Neural progenitor cell (in vitro differentiated cells): ENCODE measurements around the gene NLK. TPM values are rescaled to one million over a fixed set of nuclear protein-coding genes. Genes with fewer than 3 reads are reported as not detected.

Source experiments
- DNase-seq: peaks from one replicate; pipeline ENCODE4 v3.0.0-alpha.2; 2016; ENCODE audit warnings: low spot score
- H2AFZ ChIP-seq: fragments of 200-600 bp; sonication (generic); replicated peaks from 2 replicates; pipeline ENCODE4 v1.6.1; 2016; ENCODE audit warnings: antibody characterized with exemption
- H3F3A ChIP-seq: fragments of 200-600 bp; sonication (generic); 2 replicates; pipeline ENCODE4 v1.6.1; 2016; ENCODE audit warnings: antibody characterized with exemption, low read depth
- H3K27ac ChIP-seq: fragments of 200-600 bp; sonication (generic); 2 replicates; pipeline ENCODE4 v1.5.1; 2016; ENCODE audit warnings: mild to moderate bottlenecking
- H3K27me3 ChIP-seq: fragments of 200-600 bp; sonication (generic); 2 replicates; pipeline ENCODE4 v1.6.1; 2016; ENCODE audit warnings: mild to moderate bottlenecking, moderate library complexity
- H3K36me3 ChIP-seq: fragments of 200-600 bp; sonication (generic); 2 replicates; pipeline ENCODE4 v1.5.1; 2016
- H3K4me1 ChIP-seq: fragments of 200-600 bp; sonication (generic); 2 replicates; pipeline ENCODE4 v1.6.1; 2016; ENCODE audit warnings: mixed run types
- H3K4me2 ChIP-seq: fragments of 200-600 bp; sonication (generic); 2 replicates; pipeline ENCODE4 v1.6.1; 2016
- H3K4me3 ChIP-seq: fragments of 200-600 bp; sonication (generic); 2 replicates; pipeline ENCODE4 v1.5.1; 2016
- H3K79me2 ChIP-seq: fragments of 200-600 bp; sonication (generic); 2 replicates; pipeline ENCODE4 v1.6.1; 2016; ENCODE audit warnings: low read depth
- H3K9ac ChIP-seq: fragments of 200-600 bp; sonication (generic); 2 replicates; pipeline ENCODE4 v1.6.1; 2016
- H3K9me3 ChIP-seq: fragments of 200-600 bp; sonication (generic); 2 replicates; pipeline ENCODE4 v1.5.1; 2016; ENCODE audit warnings: low read depth
- H4K20me1 ChIP-seq: fragments of 200-600 bp; sonication (generic); 2 replicates; pipeline ENCODE4 v1.6.1; 2016; ENCODE audit warnings: low read depth
- H3K27ac Mint-ChIP-seq: 3 replicates; pipeline ENCODE4 v1.8.0; 2021; ENCODE audit warnings: mixed read lengths
- H3K27me3 Mint-ChIP-seq: 2 replicates; pipeline ENCODE4 v1.8.0; 2022; ENCODE audit warnings: low read depth, mild to moderate bottlenecking, inconsistent platforms, moderate library complexity, mixed read lengths; ENCODE audit not compliant: insufficient read depth
- H3K36me3 Mint-ChIP-seq: 3 replicates; pipeline ENCODE4 v1.8.0; 2021; ENCODE audit warnings: mixed read lengths
- H3K4me1 Mint-ChIP-seq: 3 replicates; pipeline ENCODE4 v1.8.0; 2021; ENCODE audit warnings: mixed read lengths
- H3K4me3 Mint-ChIP-seq: 3 replicates; pipeline ENCODE4 v1.8.0; 2021; ENCODE audit warnings: mild to moderate bottlenecking, moderate library complexity, mixed read lengths
- H3K9me3 Mint-ChIP-seq: 3 replicates; pipeline ENCODE4 v1.8.0; 2020; ENCODE audit warnings: mixed read lengths
- EZH2 ChIP-seq: fragments of 200-600 bp; sonication (generic); IDR thresholded peaks from 2 replicates; pipeline ENCODE4 v1.6.1; 2017; ENCODE audit warnings: antibody characterized with exemption, mild to moderate bottlenecking, moderate library complexity
- EZH2phosphoT487 ChIP-seq: fragments of 200-600 bp; sonication (generic); IDR thresholded peaks from 2 replicates; pipeline ENCODE4 v1.6.1; 2017; ENCODE audit warnings: antibody characterized with exemption
- small RNA-seq: library from RNA; depleted of rRNA; stranded (forward); fragments of <200 nt; gene quantifications from one replicate; pipeline ENCODE3, GENCODE V24; 2015
- total RNA-seq: library from RNA; depleted of rRNA; stranded (reverse); fragments of >200 nt; gene quantifications from 2 replicates; pipeline ENCODE4 v1.2.3, GENCODE V29; 2015; ENCODE audit warnings: low replicate concordance
- TF ChIP-seq, protein P1 (sequence below): fragments of 200-600 bp; sonication (generic); IDR thresholded peaks from 2 replicates; pipeline ENCODE4 v1.5.1; 2017; ENCODE audit warnings: antibody characterized with exemption, mild to moderate bottlenecking

The NLK gene
- total RNA-seq, 1 donor from 2014 or later: 61.7 TPM

DNA sequence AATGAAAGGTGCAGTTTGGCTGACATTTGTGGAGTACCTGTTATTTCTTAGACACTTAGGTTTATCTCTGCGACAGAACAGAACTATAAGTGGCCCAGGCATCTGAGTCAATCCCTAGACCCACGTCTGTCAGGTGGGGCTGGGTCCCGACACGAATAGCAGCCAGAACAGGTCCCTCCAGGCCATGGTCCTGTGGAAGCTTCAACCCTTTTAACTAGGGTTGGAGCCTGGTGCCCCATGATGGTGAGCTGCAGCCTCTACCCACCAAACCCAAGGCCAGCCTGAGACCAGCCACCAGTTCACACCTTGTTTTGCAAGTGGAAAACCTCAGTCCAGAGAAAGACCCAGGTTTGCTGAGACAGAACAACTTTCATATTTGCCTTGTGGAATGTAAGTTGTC, 202.0 kb downstream of the NLK start:
- no peaks in the 10 kb centered on the region for H3K9me3 ChIP-seq
- TF ChIP-seq EZH2: no peak
- no peak for TF ChIP-seq EZH2phosphoT487
- TF ChIP-seq, protein P1, sequence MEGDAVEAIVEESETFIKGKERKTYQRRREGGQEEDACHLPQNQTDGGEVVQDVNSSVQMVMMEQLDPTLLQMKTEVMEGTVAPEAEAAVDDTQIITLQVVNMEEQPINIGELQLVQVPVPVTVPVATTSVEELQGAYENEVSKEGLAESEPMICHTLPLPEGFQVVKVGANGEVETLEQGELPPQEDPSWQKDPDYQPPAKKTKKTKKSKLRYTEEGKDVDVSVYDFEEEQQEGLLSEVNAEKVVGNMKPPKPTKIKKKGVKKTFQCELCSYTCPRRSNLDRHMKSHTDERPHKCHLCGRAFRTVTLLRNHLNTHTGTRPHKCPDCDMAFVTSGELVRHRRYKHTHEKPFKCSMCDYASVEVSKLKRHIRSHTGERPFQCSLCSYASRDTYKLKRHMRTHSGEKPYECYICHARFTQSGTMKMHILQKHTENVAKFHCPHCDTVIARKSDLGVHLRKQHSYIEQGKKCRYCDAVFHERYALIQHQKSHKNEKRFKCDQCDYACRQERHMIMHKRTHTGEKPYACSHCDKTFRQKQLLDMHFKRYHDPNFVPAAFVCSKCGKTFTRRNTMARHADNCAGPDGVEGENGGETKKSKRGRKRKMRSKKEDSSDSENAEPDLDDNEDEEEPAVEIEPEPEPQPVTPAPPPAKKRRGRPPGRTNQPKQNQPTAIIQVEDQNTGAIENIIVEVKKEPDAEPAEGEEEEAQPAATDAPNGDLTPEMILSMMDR: no peak
- H3K36me3 ChIP-seq: no peaks in the 10 kb centered on the region
- H3F3A ChIP-seq: no peaks in the 10 kb centered on the region
- Mint-ChIP-seq H3K4me3 (no peak overlapping the region), H3K27ac (no peak overlapping the region), H3K27me3 (peaks cover 4% of the 10 kb centered on the region), H3K9me3 (no peaks in the 10 kb centered on the region), H3K36me3 (no peaks in the 10 kb centered on the region), H3K4me1 (no peaks in the 10 kb centered on the region)
- DNase-seq: no peak
- no peak overlapping the region for H3K27ac ChIP-seq
- H4K20me1 ChIP-seq: no peaks in the 10 kb centered on the region
- H3K9ac ChIP-seq: no peak overlapping the region
- H3K4me2 ChIP-seq: no peak overlapping the region
- no peaks in the 10 kb centered on the region for H3K4me1 ChIP-seq
- no peaks in the 10 kb centered on the region for H3K27me3 ChIP-seq
- no peak overlapping the region for H2AFZ ChIP-seq
- no peaks in the 10 kb centered on the region for H3K79me2 ChIP-seq
- no peak overlapping the region for H3K4me3 ChIP-seq

Small RNA genes within 50 kb of the gene (small RNA-seq; reads per million reads assigned to genes)
- gene RF00006 (not detected), gene RF00156 (not detected), gene RF00601 (not detected), gene RPS29P22 (not detected)

Other genes starting within 250 kb of the NLK start
- 26.6 and 39.7 TPM in 2 replicates for gene NOS2, start 242.1 kb upstream of the NLK start, total RNA-seq
- gene LYRM9, start 149.3 kb upstream of the NLK start, total RNA-seq: 16.0 and 25.5 TPM in 2 replicates